SU-DHL-6 (cell line): Measurements from ENCODE around the gene CPZ.
"Not testable (repeated sequence)": the region's sequence is repeated elsewhere in the genome, so short reads cannot be mapped to it uniquely, and the experiment has no call there.

ENCODE experiments used
- H2AFZ ChIP-seq: fragments of 200-600 bp; sonication (generic); 2 replicates; pipeline ENCODE4 v1.6.1; 2014; ENCODE audit warnings: low read depth, mild to moderate bottlenecking, moderate library complexity, mixed read lengths, antibody characterized with exemption, low read length; ENCODE audit not compliant: severe bottlenecking
- H3F3A ChIP-seq: fragments of 200-600 bp; shearing (Covaris generic); 2 replicates; pipeline ENCODE4 v1.6.0; 2016; ENCODE audit warnings: antibody characterized with exemption, mild to moderate bottlenecking; ENCODE audit not compliant: insufficient read depth
- H3K27ac ChIP-seq: fragments of 200-600 bp; sonication (generic); 2 replicates; pipeline ENCODE4 v1.5.1; 2016; ENCODE audit warnings: low read depth, mild to moderate bottlenecking, low read length, moderate library complexity, mixed read lengths
- H3K27me3 ChIP-seq: fragments of 200-600 bp; sonication (generic), shearing (Covaris generic); 2 replicates; pipeline ENCODE4 v1.6.0; 2014; ENCODE audit warnings: mild to moderate bottlenecking, low read length
- H3K36me3 ChIP-seq: fragments of 200-600 bp; sonication (generic); 2 replicates; pipeline ENCODE4 v1.6.1; 2014; ENCODE audit warnings: mild to moderate bottlenecking, low read length, mixed read lengths
- H3K4me2 ChIP-seq: fragments of 300-600, 200-600 bp; shearing (Covaris generic), sonication (generic); 2 replicates; pipeline ENCODE4 v1.6.0; 2014; ENCODE audit warnings: low read length, low read depth, mild to moderate bottlenecking; ENCODE audit not compliant: poor library complexity, severe bottlenecking
- H3K4me3 ChIP-seq: fragments of 200-600 bp; sonication (generic); 2 replicates; pipeline ENCODE4 v1.5.1; 2014; ENCODE audit warnings: antibody characterized with exemption, low read length, mild to moderate bottlenecking, mixed read lengths; ENCODE audit not compliant: insufficient read depth, poor library complexity, severe bottlenecking
- H3K79me2 ChIP-seq: fragments of 200-600 bp; sonication (generic); 2 replicates; pipeline ENCODE4 v1.6.1; 2014; ENCODE audit warnings: mild to moderate bottlenecking, low read length, moderate library complexity; ENCODE audit not compliant: insufficient read depth
- H3K9ac ChIP-seq: fragments of 200-600 bp; sonication (generic); 2 replicates; pipeline ENCODE4 v1.7.0; 2014; ENCODE audit warnings: mild to moderate bottlenecking, low read length
- H3K9me2 ChIP-seq: fragments of 200-600 bp; sonication (generic); replicated peaks from 2 replicates; pipeline ENCODE4 v1.6.1; 2014; ENCODE audit warnings: low read length; ENCODE audit not compliant: insufficient read depth
- H3K9me3 ChIP-seq: fragments of 200-600 bp; sonication (generic); 2 replicates; pipeline ENCODE4 v1.6.1; 2014; ENCODE audit warnings: low read length, mixed read lengths; ENCODE audit not compliant: insufficient read depth
- H4K20me1 ChIP-seq: fragments of 200-600 bp; sonication (generic); 2 replicates; pipeline ENCODE4 v1.6.1; 2014; ENCODE audit warnings: low read depth, mild to moderate bottlenecking, antibody characterized with exemption, low read length, moderate library complexity, mixed read lengths
- EZH2phosphoT487 ChIP-seq: fragments of 200-600 bp; sonication (generic), shearing (Covaris generic); conservative IDR thresholded peaks from 2 replicates; pipeline ENCODE4 v1.6.1; 2018; ENCODE audit warnings: mild to moderate bottlenecking, antibody characterized with exemption, low read length, moderate library complexity, mixed read lengths
- TF ChIP-seq, protein P1 (sequence below): fragments of 200-600 bp; sonication (generic); IDR thresholded peaks from one replicate; pipeline ENCODE4 v1.5.1; 2017; ENCODE audit warnings: antibody characterized with exemption, mild to moderate bottlenecking, low read length, moderate library complexity; ENCODE audit not compliant: insufficient read depth, poor library complexity, severe bottlenecking

CPZ gene

DNA sequence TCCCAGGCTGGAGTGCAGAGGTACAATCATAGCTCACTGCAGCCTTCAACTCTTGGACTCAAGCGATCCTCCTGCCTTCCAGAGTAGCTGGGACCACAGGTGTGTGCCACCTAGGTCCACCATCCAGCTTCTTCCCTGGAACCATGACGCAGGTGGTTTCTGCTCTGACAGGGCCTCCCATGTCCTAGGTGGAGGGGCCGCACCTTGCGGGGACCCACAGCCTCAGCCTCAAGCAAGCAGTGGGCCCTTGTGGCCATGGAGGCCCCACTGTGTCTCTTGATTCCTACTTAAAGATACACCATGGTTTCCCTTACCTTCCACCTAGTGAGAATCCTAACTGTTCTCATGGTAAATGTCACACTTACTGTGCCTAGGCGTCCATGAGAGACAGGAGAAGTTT is 19.3 kb upstream of the CPZ start:
- H2AFZ ChIP-seq = no peak overlapping the region
- no peaks in the 10 kb centered on the region for H3K79me2 ChIP-seq
- H3K27me3 ChIP-seq = no peaks in the 10 kb centered on the region
- H3K4me3 ChIP-seq = no peak overlapping the region
- TF ChIP-seq, protein P1, sequence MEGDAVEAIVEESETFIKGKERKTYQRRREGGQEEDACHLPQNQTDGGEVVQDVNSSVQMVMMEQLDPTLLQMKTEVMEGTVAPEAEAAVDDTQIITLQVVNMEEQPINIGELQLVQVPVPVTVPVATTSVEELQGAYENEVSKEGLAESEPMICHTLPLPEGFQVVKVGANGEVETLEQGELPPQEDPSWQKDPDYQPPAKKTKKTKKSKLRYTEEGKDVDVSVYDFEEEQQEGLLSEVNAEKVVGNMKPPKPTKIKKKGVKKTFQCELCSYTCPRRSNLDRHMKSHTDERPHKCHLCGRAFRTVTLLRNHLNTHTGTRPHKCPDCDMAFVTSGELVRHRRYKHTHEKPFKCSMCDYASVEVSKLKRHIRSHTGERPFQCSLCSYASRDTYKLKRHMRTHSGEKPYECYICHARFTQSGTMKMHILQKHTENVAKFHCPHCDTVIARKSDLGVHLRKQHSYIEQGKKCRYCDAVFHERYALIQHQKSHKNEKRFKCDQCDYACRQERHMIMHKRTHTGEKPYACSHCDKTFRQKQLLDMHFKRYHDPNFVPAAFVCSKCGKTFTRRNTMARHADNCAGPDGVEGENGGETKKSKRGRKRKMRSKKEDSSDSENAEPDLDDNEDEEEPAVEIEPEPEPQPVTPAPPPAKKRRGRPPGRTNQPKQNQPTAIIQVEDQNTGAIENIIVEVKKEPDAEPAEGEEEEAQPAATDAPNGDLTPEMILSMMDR = no peak
- TF ChIP-seq EZH2phosphoT487 = no peak
- H3K36me3 ChIP-seq = no peaks in the 10 kb centered on the region
- no peak overlapping the region for H3K27ac ChIP-seq
- H3K9me3 ChIP-seq = no peaks in the 10 kb centered on the region
- no peak overlapping the region for H3K4me2 ChIP-seq
- no peaks in the 10 kb centered on the region for H4K20me1 ChIP-seq
- no peak overlapping the region for H3K9ac ChIP-seq
- H3F3A ChIP-seq = no peaks in the 10 kb centered on the region
- H3K9me2 ChIP-seq = no peaks in the 10 kb centered on the region

DNA sequence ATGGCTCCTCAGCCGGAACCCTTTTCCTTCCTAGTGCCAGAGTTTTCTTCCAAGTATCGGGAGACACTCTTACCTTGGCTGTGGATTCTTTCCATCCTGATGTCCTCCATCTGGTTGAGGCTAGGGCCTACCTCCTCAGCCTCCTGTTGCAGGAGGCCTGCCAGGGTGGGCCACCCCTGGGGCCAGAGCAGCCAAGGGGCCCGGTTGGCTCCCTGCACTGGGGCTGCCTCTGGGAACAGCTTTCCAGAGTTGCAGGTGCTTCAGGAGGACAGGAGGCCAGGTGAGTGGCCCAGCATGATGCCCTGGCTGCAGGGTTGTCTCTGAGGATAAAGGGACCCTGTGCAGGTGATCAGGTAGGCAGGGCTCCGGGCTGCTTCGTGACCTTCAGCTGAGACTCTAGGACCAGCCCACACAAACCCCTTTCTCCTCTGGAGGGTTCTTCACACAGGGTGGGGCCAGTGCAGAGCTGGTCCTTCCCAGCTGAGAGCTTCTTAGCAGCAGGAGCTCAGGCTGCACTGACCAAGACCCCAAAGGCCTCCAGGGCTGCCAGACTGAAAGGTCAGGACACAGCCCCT is 17.7 kb upstream of the CPZ start:
- no peak for TF ChIP-seq EZH2phosphoT487
- TF ChIP-seq, protein P1 = no peak
- Histone ChIP-seq H2AFZ (no peak overlapping the region), H3K9me3 (no peaks in the 10 kb centered on the region), H3K9me2 (no peaks in the 10 kb centered on the region), H3K4me2 (no peak overlapping the region), H3K27me3 (no peaks in the 10 kb centered on the region), H4K20me1 (no peaks in the 10 kb centered on the region), H3K27ac (no peak overlapping the region), H3K79me2 (no peaks in the 10 kb centered on the region), H3F3A (no peaks in the 10 kb centered on the region), H3K9ac (no peak overlapping the region), H3K4me3 (no peak overlapping the region), H3K36me3 (no peaks in the 10 kb centered on the region)

- TF ChIP-seq EZH2phosphoT487 = no peak
- TF ChIP-seq, protein P1 = no peak
- H3K9ac ChIP-seq = no peak overlapping the region
- no peak overlapping the region for H3K4me2 ChIP-seq
- no peaks in the 10 kb centered on the region for H3K9me3 ChIP-seq
- H4K20me1 ChIP-seq = no peaks in the 10 kb centered on the region
- no peaks in the 10 kb centered on the region for H3K9me2 ChIP-seq
- no peaks in the 10 kb centered on the region for H3K36me3 ChIP-seq
- no peak overlapping the region for H3K4me3 ChIP-seq
- no peak overlapping the region for H3K27ac ChIP-seq
- no peak overlapping the region for H2AFZ ChIP-seq
- H3K27me3 ChIP-seq = no peaks in the 10 kb centered on the region
- no peaks in the 10 kb centered on the region for H3F3A ChIP-seq
- no peaks in the 10 kb centered on the region for H3K79me2 ChIP-seq
Measured at GRCh38 chr4:8575457-8575856, 17.1 kb upstream of the CPZ start.

GRCh38 chr4:8576591-8576990 is 16.0 kb upstream of the CPZ start:
- not testable (repeated sequence) for H3K36me3 ChIP-seq, H3K9me2 ChIP-seq, H3K9ac ChIP-seq, H3K4me2 ChIP-seq, H3K79me2 ChIP-seq, H3K27ac ChIP-seq, H3F3A ChIP-seq, H3K27me3 ChIP-seq, H3K9me3 ChIP-seq, H2AFZ ChIP-seq, H4K20me1 ChIP-seq, H3K4me3 ChIP-seq
